Sciatic nerve (tissue), 2 donors: ENCODE results near the gene ZNF35. TPM values are rescaled to one million over a fixed set of nuclear protein-coding genes. Genes with fewer than 3 reads are reported as not detected.

Source experiments
- ATAC-seq: fragments of 200-7000 bp; cut with Tn5 transposase; one replicate; pipeline ENCODE4 v1.9.1; 2020; ENCODE audit warnings: mild to moderate bottlenecking, moderate library complexity
- DNase-seq: peaks from one replicate; pipeline ENCODE4 v3.0.0-alpha.2; 2020; ENCODE audit warnings: low spot score
- intact Hi-C: fragments of 100-400 bp; cut with DNase I; formaldehyde crosslinking; loops from one replicate; pipeline ENCODE4 v1.14.2; 2022
- total RNA-seq: library from RNA; stranded (reverse); fragmentation: NEBNext Ultra II Directional; extraction: Animal tissue kit (Norgen Biotek cat#: 25700); gene quantifications from one replicate; pipeline ENCODE4 v1.2.1, GENCODE V29; 2021
- donor health status: DM: no; HTN: no; CAD: no.
- donor health status: DM: no; HTN: no; CAD: no.

ZNF35 gene
- total RNA-seq, 1 donor from 2014 or later: 10.6 TPM

GRCh38 chr3:44680921-44681455, 32.5 kb downstream of the ZNF35 start:
- ATAC-seq (no peak), DNase-seq (no peak)
- intact Hi-C loops: no loop called here

- no peak for ATAC-seq
- intact Hi-C loops: no loop called here
- DNase-seq: no peak
Observed at GRCh38 chr3:44682182-44682896, 33.8 kb downstream of the ZNF35 start.

- peak; percentile 94 for ATAC-seq
- DNase-seq: peak; percentile 75
- intact Hi-C loops: no loop called here
Observed at GRCh38 chr3:44685128-44685800, 36.7 kb downstream of the ZNF35 start.

GRCh38 chr3:44687898-44688297, 39.4 kb downstream of the ZNF35 start:
- intact Hi-C loops: no loop called here
- DNase-seq: no peak
- no peak for ATAC-seq

Other genes with a start within 250 kb of the ZNF35 start
- 27.6 TPM for gene ZNF445, start 171.1 kb upstream of the ZNF35 start, total RNA-seq
- 5.7 TPM for gene ZKSCAN7, start 93.5 kb upstream of the ZNF35 start, total RNA-seq
- 8.9 TPM for gene ZNF660, start 63.8 kb upstream of the ZNF35 start, total RNA-seq
- gene ZNF197, start 23.7 kb upstream of the ZNF35 start, total RNA-seq: 23.2 TPM
- 8.0 TPM for gene ZNF502, start 63.9 kb downstream of the ZNF35 start, total RNA-seq
- gene ZNF501, start 80.9 kb downstream of the ZNF35 start, total RNA-seq: 7.2 TPM
- 26.7 TPM for gene KIAA1143, start 112.9 kb downstream of the ZNF35 start, total RNA-seq
- gene KIF15, start 113.1 kb downstream of the ZNF35 start, total RNA-seq: 0.53 TPM
- gene TMEM42, start 213.2 kb downstream of the ZNF35 start, total RNA-seq: 21.4 TPM
- not detected for gene TGM4, start 225.9 kb downstream of the ZNF35 start, total RNA-seq